ENCODE measurements around the gene SLC7A9. TPM values are rescaled to one million over a fixed set of nuclear protein-coding genes. Genes with fewer than 3 reads are reported as not detected.

Gene SLC7A9
- total RNA-seq, 2 experiments from 2014 or later, result 0.28 TPM; not detected in 1

GRCh38 chr19:32822916-32823746 lies 46.4 kb downstream of the SLC7A9 start:
- H3K27me3 Mint-ChIP-seq, result peaks cover 12% of the 10 kb centered on the region
- DNase-seq, result no peak
- no peak for ATAC-seq (ENCODE audit: poor library complexity)
- Histone ChIP-seq H3K27me3 (ENCODE audit: control insufficient read depth in 1 of 2, insufficient read depth in 2 of 2, low read length in 2 of 2) (no peaks in the 10 kb centered on the region), H3K36me3 (ENCODE audit: insufficient read depth, low read length) (no peaks in the 10 kb centered on the region), H3K9me3 (ENCODE audit: control insufficient read depth in 1 of 2, insufficient read depth in 1 of 2, low read length in 2 of 2) (no peaks in the 10 kb centered on the region), H3K27ac (ENCODE audit: low read depth in 1 of 2, low read length in 2 of 2) (no peak overlapping the region), H3K4me1 (ENCODE audit: insufficient read depth, low read length) (peaks cover 6% of the 10 kb centered on the region), H3K4me3 (ENCODE audit: low read length) (no peak overlapping the region)
- H3K27ac Mint-ChIP-seq, result no peak overlapping the region
- peaks cover 23% of the 10 kb centered on the region for H3K4me1 Mint-ChIP-seq (ENCODE audit: low read depth)
- no peaks in the 10 kb centered on the region for H3K9me3 Mint-ChIP-seq
- TF ChIP-seq CTCF (IDR thresholded peaks at IDR 0.05), result no peak
- H3K36me3 Mint-ChIP-seq (ENCODE audit: low read depth), result no peaks in the 10 kb centered on the region
- CTCF ChIA-PET, result no interaction called here
- POLR2A ChIA-PET, result no interaction called here
- H3K4me3 Mint-ChIP-seq, result no peak overlapping the region
- intact Hi-C loops (cut with DNase I, micrococcal nuclease), result loop anchor here in 1 of 2 experiments (5.0 kb wide), 1 partner anchor 51 kb away; no protein-coding TSS in a partner anchor

- no peak for TF ChIP-seq CTCF (IDR thresholded peaks at IDR 0.05)
- peaks cover 3% of the 10 kb centered on the region for H3K4me1 ChIP-seq (ENCODE audit: insufficient read depth, low read length)
- H3K9me3 ChIP-seq (ENCODE audit: control insufficient read depth in 1 of 2, insufficient read depth in 1 of 2, low read length in 2 of 2), result no peaks in the 10 kb centered on the region
- no peaks in the 10 kb centered on the region for H3K36me3 Mint-ChIP-seq (ENCODE audit: low read depth)
- H3K27ac Mint-ChIP-seq, result no peak overlapping the region
- peaks cover 12% of the 10 kb centered on the region for H3K27me3 Mint-ChIP-seq
- H3K27ac ChIP-seq (ENCODE audit: low read depth in 1 of 2, low read length in 2 of 2), result no peak overlapping the region
- H3K4me3 ChIP-seq (ENCODE audit: low read length), result no peak overlapping the region
- no peaks in the 10 kb centered on the region for H3K9me3 Mint-ChIP-seq
- no peaks in the 10 kb centered on the region for H3K36me3 ChIP-seq (ENCODE audit: insufficient read depth, low read length)
- no peak for ATAC-seq (ENCODE audit: poor library complexity)
- no peak for DNase-seq
- H3K4me3 Mint-ChIP-seq, result no peak overlapping the region
- CTCF ChIA-PET, result interaction anchor here (1.8 kb wide), 1 partner anchor 9 kb away, joined by 3 read pairs; no protein-coding TSS in a partner anchor
- POLR2A ChIA-PET, result interaction anchor here (0.6 kb wide), 1 partner anchor 43 kb away, joined by 3 read pairs; no protein-coding TSS in a partner anchor
- peaks cover 19% of the 10 kb centered on the region for H3K4me1 Mint-ChIP-seq (ENCODE audit: low read depth)
- intact Hi-C loops (cut with DNase I, micrococcal nuclease), result loop anchor here in 1 of 2 experiments (5.0 kb wide), 1 partner anchor 47 kb away; no protein-coding TSS in a partner anchor
- H3K27me3 ChIP-seq (ENCODE audit: control insufficient read depth in 1 of 2, insufficient read depth in 2 of 2, low read length in 2 of 2), result no peaks in the 10 kb centered on the region
These were observed 49.9 kb downstream of the SLC7A9 start for GRCh38 chr19:32819419-32820400.

- no peaks in the 10 kb centered on the region for H3K9me3 ChIP-seq (ENCODE audit: control insufficient read depth in 1 of 2, insufficient read depth in 1 of 2, low read length in 2 of 2)
- Mint-ChIP-seq H3K9me3 (no peaks in the 10 kb centered on the region), H3K27me3 (peaks cover 11% of the 10 kb centered on the region), H3K4me3 (no peak overlapping the region), H3K36me3 (ENCODE audit: low read depth) (no peaks in the 10 kb centered on the region), H3K27ac (no peak overlapping the region), H3K4me1 (ENCODE audit: low read depth) (peaks cover 30% of the 10 kb centered on the region)
- ChIA-PET CTCF (interaction anchor here (1.8 kb wide), 1 partner anchor 11 kb away, joined by 3 read pairs; no protein-coding TSS in a partner anchor), POLR2A (interaction anchor here (0.5 to 1.0 kb wide), 2 partner anchors 16 to 233 kb away, joined by 3 read pairs; no protein-coding TSS in a partner anchor)
- DNase-seq (no peak), ATAC-seq (ENCODE audit: poor library complexity) (no peak)
- no peak overlapping the region for H3K4me3 ChIP-seq (ENCODE audit: low read length)
- H3K36me3 ChIP-seq (ENCODE audit: insufficient read depth, low read length), result no peaks in the 10 kb centered on the region
- H3K27me3 ChIP-seq (ENCODE audit: control insufficient read depth in 1 of 2, insufficient read depth in 2 of 2, low read length in 2 of 2), result no peaks in the 10 kb centered on the region
- peaks cover 3% of the 10 kb centered on the region for H3K4me1 ChIP-seq (ENCODE audit: insufficient read depth, low read length)
- no peak overlapping the region for H3K27ac ChIP-seq (ENCODE audit: low read depth in 1 of 2, low read length in 2 of 2)
- intact Hi-C loops (cut with DNase I, micrococcal nuclease), result no loop called here
- no peak for TF ChIP-seq CTCF (IDR thresholded peaks at IDR 0.05)
These were observed 51.0 kb downstream of the SLC7A9 start for GRCh38 chr19:32818536-32818935.

All from CD4-positive, alpha-beta T cell (primary cell).